Muscle layer of colon (tissue), 2 donors: ENCODE measurements around the gene GJB1.
"Not testable (repeated sequence)": the region's sequence is repeated elsewhere in the genome, so short reads cannot be mapped to it uniquely, and the experiment has no call there.

Source experiments
- H3K27ac ChIP-seq: one replicate; pipeline ENCODE4 v1.7.0; 2013; ENCODE audit warnings: low read depth, mild to moderate bottlenecking, low read length, moderate library complexity
- H3K27me3 ChIP-seq, 2 donors: one replicate each; pipeline ENCODE4 v1.7.0; 2013; ENCODE audit warnings: low read length in 2 of 2, mild to moderate bottlenecking in 2 of 2; ENCODE audit not compliant: insufficient read depth in 2 of 2, control insufficient read depth in 1 of 2
- H3K36me3 ChIP-seq: one replicate; pipeline ENCODE4 v1.7.0; 2013; ENCODE audit warnings: mild to moderate bottlenecking, low read length; ENCODE audit not compliant: insufficient read depth
- H3K4me1 ChIP-seq: one replicate; pipeline ENCODE4 v1.7.0; 2013; ENCODE audit warnings: mild to moderate bottlenecking, low read length; ENCODE audit not compliant: insufficient read depth
- H3K4me3 ChIP-seq, 2 donors: one replicate each; pipeline ENCODE4 v1.7.0; 2013; ENCODE audit warnings: low read length in 2 of 2, low read depth in 1 of 2, mild to moderate bottlenecking in 1 of 2, moderate library complexity in 1 of 2
- H3K9ac ChIP-seq: one replicate; pipeline ENCODE4 v1.7.0; 2013; ENCODE audit warnings: low read length
- H3K9me3 ChIP-seq: one replicate; pipeline ENCODE4 v1.7.0; 2013; ENCODE audit warnings: mild to moderate bottlenecking, low read length
- donor health status: abdominal sarcoma.
- donor health status: Adenocarcinoma of cecum.

Gene GJB1

GRCh38 chrX:71244359-71245128 is 21.5 kb downstream of the GJB1 start:
- peaks cover 0 to 3% of the 10 kb centered on the region in 2 donors for H3K27me3 ChIP-seq
- H3K27ac ChIP-seq, result no peak overlapping the region
- H3K9me3 ChIP-seq, result no peaks in the 10 kb centered on the region
- peaks cover 26% of the 10 kb centered on the region for H3K36me3 ChIP-seq
- H3K9ac ChIP-seq, result no peak overlapping the region
- no peak overlapping the region for H3K4me3 ChIP-seq
- no peaks in the 10 kb centered on the region for H3K4me1 ChIP-seq

- Histone ChIP-seq H3K36me3 (peaks cover 26% of the 10 kb centered on the region), H3K9ac (no peak overlapping the region), H3K4me3 (no peak overlapping the region), H3K4me1 (no peaks in the 10 kb centered on the region), H3K9me3 (no peaks in the 10 kb centered on the region), H3K27ac (no peak overlapping the region), H3K27me3 (peaks cover 0 to 3% of the 10 kb centered on the region in 2 donors)
These were observed 22.1 kb downstream of the GJB1 start for GRCh38 chrX:71245159-71245558.

GRCh38 chrX:71250841-71251240 is 27.8 kb downstream of the GJB1 start:
- Histone ChIP-seq H3K9ac (no peak overlapping the region), H3K36me3 (peaks cover 11% of the 10 kb centered on the region), H3K4me1 (peaks cover 13% of the 10 kb centered on the region), H3K27me3 (peaks cover 0 to 13% of the 10 kb centered on the region in 2 donors), H3K4me3 (no peak overlapping the region), H3K27ac (no peak overlapping the region), H3K9me3 (no peaks in the 10 kb centered on the region)

- H3K27ac ChIP-seq, result no peak overlapping the region
- H3K4me1 ChIP-seq, result peaks cover 13% of the 10 kb centered on the region
- no peak overlapping the region for H3K9ac ChIP-seq
These were observed 28.5 kb downstream of the GJB1 start for GRCh38 chrX:71251466-71251973.

GRCh38 chrX:71252221-71252620 is 29.2 kb downstream of the GJB1 start:
- H3K9ac ChIP-seq, result no peak overlapping the region
- H3K4me3 ChIP-seq, result no peak overlapping the region
- H3K36me3 ChIP-seq, result peaks cover 5% of the 10 kb centered on the region
- peaks cover 0 to 12% of the 10 kb centered on the region in 2 donors for H3K27me3 ChIP-seq
- H3K27ac ChIP-seq, result no peak overlapping the region
- no peaks in the 10 kb centered on the region for H3K9me3 ChIP-seq
- peaks cover 13% of the 10 kb centered on the region for H3K4me1 ChIP-seq

More at GRCh38 chrX:71251466-71251973, 28.5 kb downstream of the GJB1 start:
- no peaks in the 10 kb centered on the region for H3K9me3 ChIP-seq
- no peak overlapping the region for H3K4me3 ChIP-seq
- H3K27me3 ChIP-seq, result peaks cover 0 to 12% of the 10 kb centered on the region in 2 donors
- H3K36me3 ChIP-seq, result peaks cover 9% of the 10 kb centered on the region

GRCh38 chrX:71253253-71254091 is 30.4 kb downstream of the GJB1 start:
- peak overlapping the region; percentile 61 for H3K27ac ChIP-seq
- H3K9ac ChIP-seq, result no peak overlapping the region
- peak overlapping the region; percentile 55 to 77 for H3K4me3 ChIP-seq
- H3K9me3 ChIP-seq, result no peaks in the 10 kb centered on the region
- H3K4me1 ChIP-seq, result peaks cover 13% of the 10 kb centered on the region
- H3K36me3 ChIP-seq, result no peaks in the 10 kb centered on the region
- H3K27me3 ChIP-seq, result peaks cover 0 to 12% of the 10 kb centered on the region in 2 donors

GRCh38 chrX:71254092-71254963 is 31.3 kb downstream of the GJB1 start, which contains the start of gene ZMYM3:
Gene ZMYM3, minus strand, starts transcription at chrX:71254140. Its CDS starts 885 bp downstream, at chrX:71253255.
- Histone ChIP-seq H3K9me3 (no peaks in the 10 kb centered on the region), H3K4me3 (peak within 1 kb of the TSS; percentile 55 to 77), H3K27me3 (peaks cover 0 to 12% of the 10 kb centered on the region in 2 donors), H3K27ac (peak within 1 kb of the TSS; percentile 68), H3K36me3 (no peaks in the 10 kb centered on the region), H3K4me1 (peaks cover 13% of the 10 kb centered on the region), H3K9ac (peak within 1 kb of the TSS; percentile 44)

- no peaks in the 10 kb centered on the region for H3K36me3 ChIP-seq
- no peak overlapping the region for H3K4me3 ChIP-seq
- H3K9ac ChIP-seq, result no peak overlapping the region
- peaks cover 0 to 12% of the 10 kb centered on the region in 2 donors for H3K27me3 ChIP-seq
- no peaks in the 10 kb centered on the region for H3K9me3 ChIP-seq
- no peak overlapping the region for H3K27ac ChIP-seq
- peaks cover 13% of the 10 kb centered on the region for H3K4me1 ChIP-seq
These were observed 33.0 kb downstream of the GJB1 start for GRCh38 chrX:71256051-71256450.

GRCh38 chrX:71256856-71257255 is 33.8 kb downstream of the GJB1 start:
- Histone ChIP-seq H3K4me3 (no peak overlapping the region), H3K36me3 (no peaks in the 10 kb centered on the region), H3K27ac (no peak overlapping the region), H3K9me3 (no peaks in the 10 kb centered on the region), H3K4me1 (peaks cover 12% of the 10 kb centered on the region), H3K9ac (no peak overlapping the region), H3K27me3 (peaks cover 0 to 12% of the 10 kb centered on the region in 2 donors)

GRCh38 chrX:71268624-71269023 is 45.6 kb downstream of the GJB1 start:
- not testable (repeated sequence) for H3K4me3 ChIP-seq, H3K27ac ChIP-seq, H3K9me3 ChIP-seq, H3K27me3 ChIP-seq, H3K36me3 ChIP-seq, H3K9ac ChIP-seq, H3K4me1 ChIP-seq
